Skeletal muscle cell (primary cell): ENCODE data around the gene KIAA1217.

Experiments
- DNase-seq: peaks from one replicate; pipeline ENCODE4 v3.0.0-alpha.2; 2010; ENCODE audit warnings: low read depth
- H3K4me3 ChIP-seq: 2 replicates; pipeline ENCODE4 v1.5.1; 2011; ENCODE audit warnings: low read depth, mild to moderate bottlenecking, control low read depth, low read length, moderate library complexity

The KIAA1217 gene

DNA sequence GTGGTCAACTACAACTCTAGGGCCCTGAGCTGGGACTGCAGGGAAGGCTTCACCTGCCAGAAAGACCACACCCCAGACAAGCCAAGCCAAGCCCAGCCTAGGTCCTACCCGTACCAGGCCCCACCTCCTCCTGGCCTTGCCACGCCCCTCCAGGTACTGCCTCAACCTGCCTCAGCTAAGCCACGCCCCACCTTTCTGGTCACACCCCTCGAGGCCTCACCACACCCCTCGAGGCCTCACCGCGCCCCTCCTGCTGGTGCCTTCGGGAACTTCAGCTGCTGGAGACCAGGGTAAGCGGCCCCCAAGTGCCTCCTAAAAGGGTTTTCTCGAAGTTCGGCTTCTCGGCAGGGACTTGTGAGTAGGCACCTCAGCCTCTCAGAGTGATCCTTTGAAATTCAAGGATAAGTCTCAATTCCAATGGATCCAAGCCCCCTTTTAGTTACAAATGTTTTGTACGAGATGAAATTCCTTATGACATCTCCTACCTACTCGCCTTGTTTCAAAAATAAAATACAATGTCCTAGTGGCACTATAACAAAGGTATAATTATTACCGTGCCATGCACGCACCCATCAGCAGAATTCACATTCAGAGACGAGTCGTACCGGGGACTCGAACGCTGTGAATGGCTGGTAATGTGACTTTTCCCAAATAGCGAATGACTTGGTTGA lies 343.5 kb downstream of the KIAA1217 start:
- H3K4me3 ChIP-seq: no peak overlapping the region
- DNase-seq: no peak

DNA sequence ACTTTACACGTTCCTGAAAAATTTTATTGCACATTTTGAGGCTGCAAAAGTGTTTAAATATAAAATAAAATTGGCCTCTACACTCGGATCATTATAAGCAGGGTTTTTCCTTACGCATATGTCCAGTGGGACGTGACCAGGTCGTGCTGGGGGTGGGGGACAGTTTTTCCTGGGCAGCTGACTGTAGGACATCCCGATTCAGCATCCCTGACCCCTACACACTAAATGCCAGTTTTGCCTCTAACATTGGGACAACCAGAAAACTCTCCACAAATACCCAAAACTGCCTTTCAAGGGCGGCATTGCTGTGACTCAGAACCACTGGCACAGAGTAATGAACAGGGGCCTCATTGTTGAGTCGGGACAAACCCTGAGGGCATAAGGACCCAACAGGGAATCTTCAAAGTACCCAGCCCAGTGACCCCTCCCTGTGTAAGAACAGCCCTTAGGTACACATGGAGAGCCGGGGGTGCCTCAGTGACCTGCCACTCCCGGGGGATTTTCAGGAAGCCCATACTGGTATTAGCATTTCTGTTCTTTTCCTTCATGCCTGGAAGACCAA lies 344.2 kb downstream of the KIAA1217 start:
- no peak for DNase-seq
- no peak overlapping the region for H3K4me3 ChIP-seq

DNA sequence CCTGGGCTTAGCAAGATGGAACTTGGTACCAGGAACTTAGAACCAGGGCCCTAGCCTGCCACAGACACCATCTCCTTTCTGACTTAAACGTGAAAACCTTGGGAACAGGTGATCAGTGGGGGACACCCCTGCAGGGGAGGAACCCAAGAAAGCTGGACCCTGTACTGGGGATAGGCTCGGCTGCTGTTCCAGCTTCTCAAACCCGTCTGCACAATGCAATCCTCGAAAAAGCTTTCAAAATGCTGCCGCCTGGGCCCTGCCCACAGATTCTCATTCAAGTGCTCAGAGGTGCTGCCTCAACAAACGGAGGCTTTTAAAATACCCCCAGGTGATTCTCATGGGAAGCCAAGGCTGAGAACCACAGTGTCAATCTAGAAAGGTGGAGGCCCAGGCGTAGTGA lies 345.1 kb downstream of the KIAA1217 start:
- no peak for DNase-seq
- H3K4me3 ChIP-seq: no peak overlapping the region

DNA sequence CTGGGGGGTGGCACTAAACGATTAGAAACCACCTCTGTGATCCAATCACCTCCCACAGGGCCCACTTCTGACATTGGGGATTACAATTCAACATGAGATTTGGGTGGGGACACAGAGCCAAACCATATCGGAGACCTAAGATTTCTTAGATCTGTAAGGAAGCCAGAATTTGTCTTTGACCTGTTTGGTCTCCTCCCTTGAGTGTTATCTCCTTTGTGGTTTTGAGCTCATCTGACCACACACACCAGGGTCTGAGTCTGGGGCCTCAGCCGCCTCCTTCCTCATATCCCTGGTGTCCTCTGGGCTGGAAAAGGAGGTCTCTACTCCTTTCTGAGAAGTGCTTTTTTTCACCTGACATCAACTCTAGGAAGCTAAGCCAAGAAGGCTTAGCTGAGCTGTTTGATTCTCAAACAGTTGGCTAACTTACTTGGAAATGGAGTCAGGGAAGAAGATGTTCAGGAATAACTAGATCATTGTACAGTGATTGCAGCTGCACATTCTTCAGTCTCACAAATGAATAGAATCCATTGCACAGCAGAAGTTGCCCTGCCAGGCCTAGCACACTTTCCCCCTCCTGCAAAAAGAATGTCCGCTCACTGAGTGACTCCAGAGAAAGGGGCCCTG lies 347.3 kb downstream of the KIAA1217 start:
- no peak overlapping the region for H3K4me3 ChIP-seq
- no peak for DNase-seq

DNA sequence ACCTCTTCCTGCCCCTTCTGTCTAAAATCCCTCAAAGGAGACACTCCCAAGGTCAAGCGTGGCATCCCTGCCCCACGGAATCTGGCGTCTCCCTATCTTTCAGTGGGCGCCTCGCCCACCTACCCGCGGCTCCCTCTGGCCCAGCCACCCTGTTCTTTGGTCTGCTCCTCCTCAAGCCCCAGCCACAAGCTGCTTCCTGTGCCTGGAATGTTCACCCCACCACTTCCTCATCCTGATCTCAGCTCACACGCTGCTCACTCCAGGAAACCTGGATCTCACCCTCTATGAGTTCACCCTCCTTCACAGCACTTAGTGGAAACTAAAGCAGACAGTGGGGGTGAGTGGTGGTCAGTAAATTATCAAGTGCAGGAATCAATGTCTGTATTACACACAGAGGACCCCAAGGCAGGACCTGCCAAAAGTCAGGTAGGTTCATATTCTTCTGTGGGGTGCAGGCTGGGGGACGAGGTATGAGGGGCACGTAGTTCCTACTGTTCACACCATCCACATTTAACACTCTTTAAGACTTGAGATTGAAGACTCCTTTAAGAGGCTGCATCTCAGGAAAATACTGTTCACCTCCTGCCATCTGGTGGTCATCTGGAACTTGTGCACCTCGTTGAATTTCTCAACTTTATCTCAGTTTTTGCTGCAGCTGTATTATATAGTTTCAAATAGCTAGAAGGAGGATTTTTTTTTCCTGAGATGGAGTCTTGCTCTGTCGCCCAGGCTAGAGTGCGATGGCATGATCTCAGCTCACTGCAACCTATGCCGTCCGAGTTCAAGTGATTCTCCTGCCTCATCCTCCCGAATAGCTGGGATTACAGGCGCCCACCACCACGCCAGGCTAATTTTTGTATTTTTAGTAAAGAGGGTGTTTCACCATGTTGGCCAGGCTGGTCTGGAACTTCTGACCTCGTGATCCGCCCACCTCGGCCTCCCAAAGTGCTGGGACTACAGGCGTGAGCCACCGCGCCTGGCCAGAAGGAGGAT lies 348.1 kb downstream of the KIAA1217 start:
- no peak overlapping the region for H3K4me3 ChIP-seq
- peak; percentile 48 for DNase-seq

DNA sequence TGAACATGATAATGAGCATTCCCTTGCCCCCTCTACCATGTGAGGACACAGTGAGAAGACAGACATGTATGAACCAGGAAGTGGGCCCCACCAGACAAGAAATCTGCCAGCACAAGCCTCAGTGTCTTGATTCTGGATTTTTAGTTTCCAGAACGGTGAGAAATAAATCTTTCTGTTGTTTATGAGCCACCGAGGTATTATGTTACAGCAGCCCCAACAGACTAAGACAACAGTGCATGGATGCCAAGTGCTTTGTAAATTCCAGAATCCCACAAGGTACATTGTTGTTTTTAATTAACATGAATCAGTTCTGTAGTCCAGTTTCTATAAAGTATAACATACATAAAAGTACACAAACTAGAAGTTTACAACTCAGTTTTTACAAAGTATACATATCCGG lies 352.5 kb downstream of the KIAA1217 start:
- DNase-seq: no peak

DNA sequence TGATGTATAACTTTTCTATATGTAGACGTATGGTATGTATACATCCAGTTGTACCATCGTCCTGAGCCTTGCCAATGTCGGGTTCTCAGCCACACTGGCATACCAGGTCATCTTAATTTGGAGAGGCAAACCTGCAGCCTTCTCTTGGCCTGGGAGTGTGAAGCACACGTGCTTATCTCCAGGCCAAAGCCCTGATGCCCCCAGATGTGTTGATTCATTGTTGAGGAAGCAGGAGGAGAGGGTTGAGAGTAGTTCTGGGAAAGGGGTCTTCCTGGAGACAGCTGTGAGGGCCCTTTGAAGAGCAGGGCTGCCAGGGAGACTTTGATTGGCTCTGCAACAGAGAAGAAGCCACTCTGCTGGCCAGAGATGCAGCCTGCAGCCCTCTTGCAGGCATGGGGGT lies 359.1 kb downstream of the KIAA1217 start:
- H3K4me3 ChIP-seq: no peak overlapping the region
- DNase-seq: no peak

More for the DNA sequence above, 352.5 kb downstream of the KIAA1217 start:
- H3K4me3 ChIP-seq: no peak overlapping the region

DNA sequence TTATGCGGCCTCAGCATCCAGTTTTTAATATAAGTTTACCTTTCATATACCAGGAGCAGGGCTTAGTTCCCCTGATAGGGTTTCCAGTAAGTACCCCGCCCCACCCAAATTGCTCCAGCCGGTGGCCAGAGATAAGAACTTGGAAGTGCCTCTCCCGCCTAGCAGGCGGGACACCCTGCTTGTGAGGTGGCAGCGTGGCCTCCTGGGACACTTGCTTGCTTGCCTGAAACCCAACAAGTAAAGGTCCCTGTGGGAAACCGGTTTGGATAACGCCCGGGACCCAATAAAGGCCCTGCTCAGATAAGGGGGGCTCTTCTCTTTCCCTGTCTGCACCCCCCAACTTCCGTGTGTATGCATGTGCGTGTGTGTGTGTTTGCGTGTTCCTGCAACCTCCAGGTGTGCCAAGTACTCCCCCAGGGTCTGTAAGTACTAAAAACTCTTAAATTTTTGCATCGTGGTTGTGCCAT lies 360.4 kb downstream of the KIAA1217 start:
- DNase-seq: no peak
- H3K4me3 ChIP-seq: no peak overlapping the region

DNA sequence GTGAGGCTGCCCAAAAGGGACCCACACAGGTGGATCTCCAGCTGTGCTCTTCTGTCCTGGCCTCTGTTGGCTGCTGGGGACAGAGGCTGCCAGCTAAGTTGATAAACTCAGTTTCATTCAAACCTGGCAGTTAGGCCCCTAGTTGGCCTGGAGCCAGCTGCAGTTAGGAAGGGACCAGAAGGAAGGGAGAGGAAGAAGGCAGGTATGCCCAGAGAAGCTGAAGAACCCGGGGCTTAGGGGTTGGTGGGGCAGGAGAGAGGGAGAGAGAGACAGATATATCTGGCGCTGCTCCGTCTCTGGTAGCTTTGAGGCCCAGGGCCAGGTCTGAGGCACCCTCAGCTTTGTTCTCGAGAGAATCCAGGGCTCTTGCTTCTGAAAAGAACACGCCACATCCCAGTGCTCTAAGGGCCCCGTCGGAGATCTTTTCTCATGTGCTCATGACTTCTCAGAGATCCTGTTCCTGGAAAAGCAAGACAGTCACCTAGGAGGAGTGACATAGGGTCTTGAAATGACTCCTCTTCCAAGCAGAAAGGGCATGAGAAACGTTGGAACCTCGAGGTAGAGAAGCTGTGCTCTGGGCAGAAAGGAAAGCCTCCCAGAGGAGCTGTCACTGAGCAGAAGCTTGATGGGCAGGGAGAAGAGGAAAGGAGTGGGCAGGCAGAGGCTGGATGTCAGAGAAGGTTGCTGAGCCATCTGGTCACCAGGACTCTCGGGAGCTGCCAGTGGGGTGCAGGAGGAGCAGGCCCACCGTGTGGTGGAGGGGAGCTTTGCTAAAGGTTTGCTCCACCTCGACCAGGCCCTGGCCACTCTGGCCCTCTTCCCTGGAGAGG lies 361.1 kb downstream of the KIAA1217 start:
- H3K4me3 ChIP-seq: no peak overlapping the region
- DNase-seq: no peak

DNA sequence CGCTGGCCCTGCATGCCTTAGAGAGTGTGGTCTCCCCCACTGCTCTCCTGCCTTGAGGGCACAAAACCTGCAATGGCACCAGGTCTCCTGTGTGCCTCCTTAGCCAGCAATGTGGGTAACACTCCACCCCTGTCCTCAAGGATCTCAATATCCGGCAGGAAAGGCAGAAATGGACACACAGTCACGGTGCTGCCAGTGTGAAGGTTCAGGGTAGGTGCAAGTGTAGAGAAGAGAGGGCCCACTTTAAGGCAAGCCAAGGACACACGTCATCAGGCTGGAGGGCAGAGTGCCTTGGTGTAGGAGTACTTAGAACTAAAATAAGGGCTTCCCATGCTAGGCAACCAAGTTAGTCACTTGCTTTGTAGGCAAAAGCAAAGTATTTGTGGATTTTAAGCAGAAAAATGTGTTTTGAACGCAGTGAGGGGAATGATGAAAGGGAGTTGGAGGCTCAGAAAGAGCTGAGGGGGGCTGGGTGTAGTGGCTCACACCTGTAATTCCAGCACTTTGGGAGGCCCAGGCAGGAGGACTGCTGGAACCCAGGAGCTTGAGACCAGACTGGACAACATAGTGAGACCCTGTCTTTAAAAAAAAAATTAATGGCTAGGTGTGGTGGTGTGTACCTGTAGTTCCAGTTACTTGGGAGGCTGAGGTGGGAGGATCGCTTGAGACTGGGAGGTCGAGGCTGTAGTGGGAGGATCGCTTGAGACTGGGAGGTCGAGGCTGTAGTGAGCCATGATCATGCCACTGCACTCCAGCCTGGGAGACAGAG lies 361.9 kb downstream of the KIAA1217 start:
- H3K4me3 ChIP-seq: no peak overlapping the region
- DNase-seq: no peak

DNA sequence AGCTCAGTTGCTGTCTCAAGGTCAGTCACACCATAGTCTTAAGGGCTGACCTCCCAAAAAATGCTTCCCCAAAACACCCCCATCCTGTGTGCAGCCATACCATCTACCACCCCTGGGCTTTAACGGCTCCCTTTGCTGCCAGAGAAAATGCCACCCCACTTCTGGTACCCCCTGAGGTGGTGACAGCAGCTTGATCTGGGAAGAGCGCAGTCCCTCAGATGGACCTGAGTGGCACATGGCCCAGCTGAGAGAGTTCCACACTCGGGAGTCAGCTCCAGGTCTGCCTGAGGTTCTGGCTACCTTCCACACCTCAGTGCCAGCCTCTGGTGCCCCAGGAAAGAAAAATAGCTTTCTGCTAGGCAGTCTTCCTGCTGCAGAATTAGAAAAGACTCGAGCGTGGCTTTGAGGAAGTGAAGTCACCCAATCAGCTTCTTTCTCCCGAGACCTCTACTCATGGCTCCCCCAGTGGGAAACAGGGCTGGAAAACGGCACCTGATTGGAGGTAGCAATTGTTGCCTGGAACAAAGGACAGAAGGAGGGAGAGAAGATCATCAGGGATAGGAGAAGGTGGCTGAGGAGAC lies 363.0 kb downstream of the KIAA1217 start:
- H3K4me3 ChIP-seq: no peak overlapping the region
- DNase-seq: no peak

DNA sequence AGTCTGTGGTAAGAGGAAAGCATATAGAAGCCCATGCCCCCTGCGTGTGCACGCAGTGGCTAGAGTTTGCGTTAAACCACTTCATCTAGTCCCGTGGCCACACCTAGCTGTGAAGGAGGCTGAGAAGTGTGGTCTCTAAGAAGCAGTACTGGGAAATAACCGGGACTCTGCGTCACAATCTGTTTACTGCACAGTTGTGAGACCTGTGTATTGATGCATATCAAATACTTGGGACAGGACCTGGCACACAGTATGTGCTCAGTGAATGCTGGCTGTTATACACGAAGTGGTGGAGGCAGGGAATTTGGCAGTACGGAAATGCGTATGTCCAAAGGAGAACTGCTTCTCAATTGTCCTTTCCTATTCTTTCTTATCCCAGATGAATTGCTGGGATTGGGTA lies 365.2 kb downstream of the KIAA1217 start:
- H3K4me3 ChIP-seq: no peak overlapping the region
- DNase-seq: no peak

DNA sequence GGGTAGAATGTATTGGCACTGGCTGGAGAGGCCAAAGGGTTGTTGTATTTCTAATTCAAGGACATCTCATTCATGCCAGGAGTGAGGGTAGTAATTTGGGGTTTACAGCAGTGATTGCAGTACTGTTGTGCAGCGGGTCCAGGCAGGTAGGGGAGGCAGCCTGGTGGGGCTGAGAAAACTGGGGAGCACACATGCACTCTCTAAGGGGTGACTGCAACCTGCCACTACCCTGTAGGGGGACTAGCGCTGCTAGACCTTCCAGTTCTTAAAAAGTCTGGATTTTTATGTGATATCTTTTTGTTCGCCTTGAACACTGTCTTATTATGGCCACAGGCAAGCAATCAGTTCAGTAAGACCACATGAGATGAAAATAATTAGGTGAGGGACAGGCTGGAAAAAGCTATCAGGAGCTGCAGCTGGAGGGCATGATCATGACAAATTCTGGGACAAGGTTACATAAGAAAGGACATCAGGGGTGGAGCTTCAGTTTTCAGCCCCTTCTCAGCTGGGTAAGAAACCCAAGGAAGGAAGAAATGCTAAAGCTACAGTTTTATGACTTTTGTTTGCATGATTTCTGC lies 365.7 kb downstream of the KIAA1217 start:
- no peak for DNase-seq
- no peak overlapping the region for H3K4me3 ChIP-seq

DNA sequence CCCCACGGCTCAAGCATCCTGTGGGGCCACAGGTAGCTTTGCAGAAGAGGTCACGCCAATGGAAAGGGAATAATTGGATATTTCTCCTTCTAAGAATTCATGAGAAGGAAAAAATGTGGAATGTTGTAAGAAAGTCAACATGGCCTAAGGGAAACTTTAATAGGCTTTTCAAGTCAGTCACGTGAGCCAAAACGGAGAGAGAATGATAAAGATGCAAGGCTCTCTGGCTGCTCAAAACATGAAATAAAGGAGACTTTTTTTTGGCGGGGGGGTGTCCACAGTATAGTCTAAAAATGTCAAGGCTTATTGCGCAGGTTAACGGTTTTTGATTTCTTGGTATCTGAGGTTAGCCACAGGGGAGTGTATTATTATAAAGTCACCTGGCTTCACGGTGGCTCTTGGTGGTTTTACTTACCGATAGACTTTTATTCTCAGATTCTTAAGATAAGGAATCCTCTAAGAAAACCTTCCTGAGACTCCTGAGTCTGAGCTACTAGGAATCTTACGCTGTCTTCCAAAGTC lies 366.6 kb downstream of the KIAA1217 start:
- no peak for DNase-seq
- H3K4me3 ChIP-seq: no peak overlapping the region

DNA sequence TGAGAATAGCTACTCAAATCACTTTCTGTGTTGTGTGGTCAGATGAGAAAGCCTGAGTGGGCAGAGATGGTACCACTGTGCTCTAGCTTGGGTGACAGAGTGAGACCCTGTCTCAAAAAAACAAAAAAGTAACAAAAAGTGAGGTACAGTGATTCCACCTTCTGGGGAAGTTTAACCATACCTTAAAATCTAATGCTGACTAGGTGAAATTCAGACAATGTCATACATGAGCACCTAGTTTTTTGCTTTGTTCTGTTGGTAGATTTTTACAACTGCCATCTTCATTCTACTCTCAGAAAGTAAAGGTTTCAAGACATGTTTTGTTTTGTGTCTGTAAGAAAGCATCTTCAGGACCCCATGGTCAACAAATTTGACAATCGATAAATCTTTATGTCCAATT lies 370.5 kb downstream of the KIAA1217 start:
- H3K4me3 ChIP-seq: no peak overlapping the region
- no peak for DNase-seq

DNA sequence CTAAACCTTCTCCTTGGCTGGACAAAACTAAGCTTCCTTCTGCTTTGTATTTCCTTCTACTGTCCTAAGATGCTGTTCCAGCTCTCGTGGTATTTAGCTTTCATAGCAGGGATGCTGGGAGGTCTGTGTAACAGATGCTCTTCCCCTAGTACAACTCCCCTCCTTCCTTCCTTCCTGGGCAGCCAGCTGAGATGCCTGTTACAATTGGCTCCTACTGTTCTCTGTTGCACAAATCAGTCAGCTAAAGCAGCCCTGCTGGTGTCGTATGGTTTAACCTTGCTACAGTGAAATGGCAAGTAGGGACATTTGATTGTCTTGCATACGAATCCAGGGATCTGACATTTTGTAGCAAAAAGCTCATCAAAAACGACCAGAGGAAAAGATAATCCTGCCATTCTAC lies 371.0 kb downstream of the KIAA1217 start:
- no peak overlapping the region for H3K4me3 ChIP-seq
- DNase-seq: no peak

DNA sequence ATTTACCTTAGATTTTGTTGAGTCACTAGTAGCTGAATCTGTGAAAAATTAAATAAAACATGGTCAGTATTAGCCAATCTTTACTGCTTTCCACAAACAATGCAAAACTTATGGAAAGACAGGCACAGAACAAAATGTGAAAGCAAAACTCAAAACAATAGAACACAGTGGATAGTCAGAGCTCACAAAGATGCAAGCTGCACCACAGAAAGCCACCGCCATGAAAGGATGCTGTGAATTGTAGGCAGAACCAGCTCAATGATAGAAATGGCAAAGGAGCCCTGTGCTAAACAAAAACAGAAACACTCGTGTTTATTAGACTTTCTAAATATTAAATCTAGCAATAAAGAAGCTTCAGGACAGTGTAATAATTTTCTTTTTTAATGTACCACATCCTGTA lies 380.3 kb downstream of the KIAA1217 start:
- H3K4me3 ChIP-seq: no peak overlapping the region
- DNase-seq: no peak
